GM20000 (cell line): ENCODE measurements around the gene NRROS.

Experiments
- DNase-seq: peaks from one replicate; pipeline ENCODE4 v3.0.0; 2012; ENCODE audit warnings: low spot score
- CTCF ChIP-seq: IDR thresholded peaks from 2 replicates; pipeline ENCODE4 v1.5.1; 2012; ENCODE audit warnings: mild to moderate bottlenecking, control low read depth; ENCODE audit errors: extremely low read depth, missing control alignments

The NRROS gene

GRCh38 chr3:196643201-196643749, 3.8 kb downstream of the NRROS start:
- no peak for TF ChIP-seq CTCF
- peak; percentile 87 for DNase-seq

DNA sequence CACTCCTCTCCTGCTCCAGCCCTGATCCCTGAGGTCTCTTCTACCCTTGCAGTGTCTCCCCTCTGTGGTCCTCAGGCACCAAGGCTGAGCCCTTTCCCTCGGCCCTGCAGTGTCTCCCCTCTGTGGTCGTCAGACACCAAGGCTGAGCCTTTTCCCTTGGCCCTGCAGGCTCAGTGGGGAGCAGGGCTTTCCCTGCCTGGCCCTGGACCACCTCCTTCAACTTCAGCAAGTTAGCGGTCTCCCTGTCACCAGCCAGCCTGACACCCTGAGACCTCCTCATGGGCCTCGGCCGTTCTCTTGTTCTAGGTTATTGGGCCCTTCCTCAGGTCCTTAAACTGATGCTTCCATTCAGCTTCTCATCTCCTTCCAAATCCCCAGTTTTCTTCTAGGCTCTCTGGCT, 4.3 kb downstream of the NRROS start:
- TF ChIP-seq CTCF, result no peak
- no peak for DNase-seq

GRCh38 chr3:196645096-196645495, 5.6 kb downstream of the NRROS start:
- DNase-seq, result no peak
- TF ChIP-seq CTCF, result no peak

DNA sequence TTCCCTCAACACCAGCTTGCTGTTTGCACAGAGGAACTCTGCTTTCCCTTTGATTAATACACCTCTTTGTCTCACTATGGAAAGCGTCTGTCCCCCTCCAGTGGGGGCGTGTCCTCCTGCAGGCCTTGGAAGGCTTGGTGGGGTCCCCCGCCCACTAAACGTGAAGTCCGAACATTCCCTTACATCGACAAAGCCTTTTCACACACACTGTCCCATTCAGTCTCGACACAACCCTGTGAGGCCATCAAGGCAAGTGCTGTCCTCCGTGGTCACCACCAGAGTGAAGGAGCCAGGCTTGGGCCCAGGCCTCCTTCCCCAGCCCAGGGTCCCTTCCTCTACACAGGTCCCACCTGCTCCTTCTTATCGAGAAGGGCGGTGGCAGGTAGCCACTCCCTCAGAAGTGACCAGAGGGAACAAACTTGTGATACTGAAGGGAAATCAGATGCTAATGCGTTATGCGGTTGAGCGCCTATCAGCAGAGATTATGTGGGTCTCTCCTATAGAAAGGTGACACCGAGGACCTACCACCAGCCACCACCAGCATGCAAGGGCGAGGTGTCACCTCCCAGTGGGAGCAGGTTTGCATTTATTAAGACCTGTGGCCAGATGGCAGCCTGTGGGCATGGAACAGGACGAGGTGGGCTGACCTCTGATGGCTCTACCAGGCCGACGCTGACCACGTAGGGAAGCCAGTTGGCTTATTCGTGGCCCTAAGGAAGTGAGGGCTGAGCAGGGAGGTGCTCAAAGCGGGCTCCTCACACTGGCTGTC, 6.6 kb downstream of the NRROS start:
- DNase-seq, result no peak
- no peak for TF ChIP-seq CTCF

DNA sequence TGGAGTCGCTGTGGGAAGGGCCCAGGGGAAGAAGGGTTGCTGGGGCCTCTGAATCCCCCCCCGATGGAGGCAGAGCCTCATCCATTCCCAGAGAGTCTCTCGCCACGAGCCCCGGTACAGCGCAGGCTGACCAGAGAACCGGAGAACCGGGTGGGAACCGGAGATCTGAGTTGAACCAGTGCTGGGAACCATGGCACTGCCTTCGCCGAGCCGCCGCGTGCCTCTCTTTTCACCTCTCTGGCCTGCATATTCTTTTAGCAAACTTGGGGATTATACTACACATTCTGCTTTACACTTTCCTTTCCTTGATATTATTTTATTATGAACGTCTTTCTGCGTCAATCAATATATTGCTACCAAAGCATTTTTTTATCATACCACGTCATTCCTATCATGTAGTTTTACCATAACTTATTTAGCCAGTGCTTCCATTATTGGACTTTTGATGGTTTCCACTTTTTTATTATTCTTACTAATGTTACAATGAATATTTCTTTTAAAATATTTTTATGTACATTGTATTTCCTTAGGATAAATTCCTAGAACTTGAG, 7.2 kb downstream of the NRROS start:
- no peak for DNase-seq
- no peak for TF ChIP-seq CTCF

GRCh38 chr3:196650740-196651311, 11.3 kb downstream of the NRROS start:
- DNase-seq, result no peak
- TF ChIP-seq CTCF, result no peak

DNA sequence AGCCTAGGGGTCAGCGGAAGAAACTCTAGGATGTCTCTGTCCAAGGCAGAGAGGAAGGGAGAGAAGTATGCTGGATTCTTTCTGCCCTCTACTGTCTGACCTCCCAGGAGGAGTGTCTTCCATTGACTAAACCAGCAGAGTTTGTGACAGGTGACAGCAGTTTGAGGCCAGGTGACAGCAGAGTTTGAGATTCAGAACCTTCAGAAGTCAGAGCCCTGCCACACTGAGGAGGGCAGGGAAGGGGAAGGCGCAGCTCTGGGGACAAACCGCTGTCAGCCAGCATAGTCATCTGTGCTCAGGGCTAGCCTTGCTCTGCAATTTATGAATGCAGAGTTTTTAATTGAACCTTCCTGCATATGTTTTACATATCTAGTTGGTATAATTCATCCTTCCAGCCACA, 12.3 kb downstream of the NRROS start:
- no peak for TF ChIP-seq CTCF
- no peak for DNase-seq
